Right cardiac atrium (tissue), 5 donors: Measurements from ENCODE around the gene KIF12. TPM values are rescaled to one million over a fixed set of nuclear protein-coding genes. Genes with fewer than 3 reads are reported as not detected.
"Not testable (repeated sequence)": the region's sequence is repeated elsewhere in the genome, so short reads cannot be mapped to it uniquely, and the experiment has no call there.

Source experiments
- ATAC-seq, 2 donors: fragments of 200-7000 bp; cut with Tn5 transposase; one replicate each; pipeline versions ENCODE4 v1.8.0 to v1.9.1; 2020; ENCODE audit warnings: moderate library complexity in 2 of 2, mild to moderate bottlenecking in 1 of 2
- DNase-seq, 3 donors: peaks; one replicate each; pipeline ENCODE4 v3.0.0-alpha.2; 2020
- H3K27ac ChIP-seq: one replicate; pipeline ENCODE4 v1.5.1; 2013; ENCODE audit warnings: mild to moderate bottlenecking, low read length, control low read depth, moderate library complexity
- H3K27me3 ChIP-seq: one replicate; pipeline ENCODE4 v1.6.1; 2013; ENCODE audit not compliant: control insufficient read depth, insufficient read depth
- H3K4me1 ChIP-seq: one replicate; pipeline ENCODE4 v1.6.1; 2013; ENCODE audit warnings: low read length; ENCODE audit not compliant: control insufficient read depth, insufficient read depth
- H3K4me3 ChIP-seq: one replicate; pipeline ENCODE4 v1.5.1; 2013; ENCODE audit warnings: low read length, control low read depth
- H3K9me3 ChIP-seq: one replicate; pipeline ENCODE4 v1.6.1; 2013; ENCODE audit warnings: low read length; ENCODE audit not compliant: control insufficient read depth
- WGBS: extraction: QIAGEN DNeasy Blood & Tissue Kit; methylation state at CpG from one replicate; pipeline ENCODE4 v1.1.7; 2013; 5-methylcytosine and 5-hydroxymethylcytosine counted together
- intact Hi-C, 4 donors: fragments of 100-400 bp; cut with DNase I; formaldehyde crosslinking; loops; one replicate each; pipeline versions ENCODE4 v1.11.0 to v1.14.0; 2022 to 2023
- polyA plus RNA-seq: library from polyadenylated mRNA; stranded (reverse); fragments of 200-250 nt; gene quantifications from one replicate; pipeline ENCODE4 v1.2.3, GENCODE V29; 2013
- total RNA-seq, 4 donors: library from RNA; stranded (reverse); fragmentation: NEBNext Ultra II Directional; extraction: Animal tissue kit (Norgen Biotek cat#: 25700); gene quantifications; one replicate each; pipeline ENCODE4 v1.2.1, GENCODE V29; 2021
- donor health status: healthy with polysubstance abuse.
- donor health status: DM: no; HTN: yes; CAD: no.
- donor health status: DM: no; HTN: no; CAD: no.
- donor health status: DM: no; HTN: yes; CAD: no; lungs with severe emphysema.
- donor health status: DM: yes; HTN: yes; CAD: no.

KIF12 gene
- total and polyA plus RNA-seq, 5 donors = 0.11 to 0.44 (median 0.23) TPM; not detected in 2

GRCh38 chr9:114050646-114051045, 48.4 kb downstream of the KIF12 start:
- intact Hi-C loops = loop anchor here in 1 of 4 donors (10.0 kb wide), 1 partner anchor 316 kb away; no protein-coding TSS in a partner anchor

GRCh38 chr9:114050226-114050568, 48.9 kb downstream of the KIF12 start:
- no peak for ATAC-seq
- whole genome bisulfite sequencing = 91% methylated on average over 11 of the region's 11 CpGs
- Histone ChIP-seq H3K9me3 (no peaks in the 10 kb centered on the region), H3K27me3 (no peaks in the 10 kb centered on the region), H3K4me1 (no peaks in the 10 kb centered on the region), H3K27ac (no peak overlapping the region), H3K4me3 (no peak overlapping the region)
- no peak for DNase-seq
- intact Hi-C loops = loop anchor here in 1 of 4 donors (10.0 kb wide), 1 partner anchor 315 kb away; no protein-coding TSS in a partner anchor

More at GRCh38 chr9:114050646-114051045, 48.4 kb downstream of the KIF12 start:
- Histone ChIP-seq H3K27me3 (no peaks in the 10 kb centered on the region), H3K27ac (no peak overlapping the region), H3K4me3 (no peak overlapping the region), H3K9me3 (no peaks in the 10 kb centered on the region), H3K4me1 (no peaks in the 10 kb centered on the region)
- ATAC-seq = no peak
- 90% methylated on average over 6 of the region's 6 CpGs for WGBS
- no peak for DNase-seq

GRCh38 chr9:114049441-114050225, 49.5 kb downstream of the KIF12 start:
- Histone ChIP-seq H3K27me3 (no peaks in the 10 kb centered on the region), H3K4me3 (no peak overlapping the region), H3K27ac (no peak overlapping the region), H3K4me1 (no peaks in the 10 kb centered on the region), H3K9me3 (no peaks in the 10 kb centered on the region)
- ATAC-seq (no peak), DNase-seq (no peak)
- WGBS = 97% methylated on average over 40 of the region's 40 CpGs
- intact Hi-C loops = loop anchor here in 1 of 4 donors (10.0 kb wide), 1 partner anchor 315 kb away; no protein-coding TSS in a partner anchor

GRCh38 chr9:114048533-114049415, 50.3 kb downstream of the KIF12 start:
- ATAC-seq (peak in 1 of 2 donors; percentile 25), DNase-seq (no peak)
- H3K27ac ChIP-seq = no peak overlapping the region
- H3K27me3 ChIP-seq = no peaks in the 10 kb centered on the region
- intact Hi-C loops = no loop called here
- no peaks in the 10 kb centered on the region for H3K4me1 ChIP-seq
- no peaks in the 10 kb centered on the region for H3K9me3 ChIP-seq
- 96% methylated on average over 44 of the region's 44 CpGs for WGBS
- H3K4me3 ChIP-seq = no peak overlapping the region

GRCh38 chr9:114047717-114048116, 51.4 kb downstream of the KIF12 start:
- intact Hi-C loops = no loop called here

GRCh38 chr9:114046875-114047274, 52.2 kb downstream of the KIF12 start:
- ATAC-seq (no peak), DNase-seq (no peak)
- intact Hi-C loops = no loop called here
- H3K4me1 ChIP-seq = no peaks in the 10 kb centered on the region
- H3K27ac ChIP-seq = no peak overlapping the region
- H3K4me3 ChIP-seq = no peak overlapping the region
- 97% methylated on average over 1 of the region's 1 CpG for WGBS
- no peaks in the 10 kb centered on the region for H3K9me3 ChIP-seq
- H3K27me3 ChIP-seq = no peaks in the 10 kb centered on the region

More at GRCh38 chr9:114047717-114048116, 51.4 kb downstream of the KIF12 start:
- Histone ChIP-seq H3K4me1 (no peaks in the 10 kb centered on the region), H3K9me3 (no peaks in the 10 kb centered on the region), H3K27me3 (no peaks in the 10 kb centered on the region), H3K27ac (no peak overlapping the region), H3K4me3 (no peak overlapping the region)
- 86% methylated on average over 3 of the region's 3 CpGs for WGBS
- ATAC-seq (no peak), DNase-seq (no peak)

GRCh38 chr9:114046237-114046755, 52.8 kb downstream of the KIF12 start:
- H3K4me3 ChIP-seq = no peak overlapping the region
- no peaks in the 10 kb centered on the region for H3K27me3 ChIP-seq
- WGBS = 99% methylated on average over 4 of the region's 4 CpGs
- no peak for DNase-seq
- H3K4me1 ChIP-seq = no peaks in the 10 kb centered on the region
- no peak for ATAC-seq
- intact Hi-C loops = no loop called here
- H3K9me3 ChIP-seq = no peaks in the 10 kb centered on the region
- no peak overlapping the region for H3K27ac ChIP-seq

GRCh38 chr9:114043660-114044059, 55.4 kb downstream of the KIF12 start:
- H3K4me3 ChIP-seq, intact Hi-C loops, H3K9me3 ChIP-seq, H3K27ac ChIP-seq, DNase-seq, ATAC-seq, H3K4me1 ChIP-seq, H3K27me3 ChIP-seq: not testable (repeated sequence)

Other genes starting within 250 kb of the KIF12 start
- gene ZNF618, start 223.0 kb downstream of the KIF12 start, total RNA-seq = 1 to 10 TPM; 2.6 to 3.3 (median 2.9) TPM
- gene ZNF618, start 223.0 kb downstream of the KIF12 start, polyA plus RNA-seq = 1.4 TPM
- under 1 TPM in 1 of 4 donors, not detected in 3; 0.81 TPM for gene AMBP, start 21.0 kb downstream of the KIF12 start, total RNA-seq
- 0.11 TPM for gene AMBP, start 21.0 kb downstream of the KIF12 start, polyA plus RNA-seq
- gene COL27A1, start 56.2 kb upstream of the KIF12 start, total RNA-seq = 1 to 10 TPM; 2.6 to 8.4 (median 7.1) TPM
- 10.3 TPM for gene COL27A1, start 56.2 kb upstream of the KIF12 start, polyA plus RNA-seq
- 1 to 10 TPM in 1 of 4 donors, not detected in 3; 2.7 TPM for gene ORM1, start 223.8 kb upstream of the KIF12 start, total RNA-seq
- gene ORM1, start 223.8 kb upstream of the KIF12 start, polyA plus RNA-seq = 0.70 TPM
- gene ORM2, start 230.6 kb upstream of the KIF12 start, total RNA-seq = not detected
- gene ORM2, start 230.6 kb upstream of the KIF12 start, polyA plus RNA-seq = 0.27 TPM